ENCODE results near the gene GRAMD1B.
A peak's percentile ranks its signal among the peaks of the same experiment; 100 is the strongest.

Gene GRAMD1B

DNA sequence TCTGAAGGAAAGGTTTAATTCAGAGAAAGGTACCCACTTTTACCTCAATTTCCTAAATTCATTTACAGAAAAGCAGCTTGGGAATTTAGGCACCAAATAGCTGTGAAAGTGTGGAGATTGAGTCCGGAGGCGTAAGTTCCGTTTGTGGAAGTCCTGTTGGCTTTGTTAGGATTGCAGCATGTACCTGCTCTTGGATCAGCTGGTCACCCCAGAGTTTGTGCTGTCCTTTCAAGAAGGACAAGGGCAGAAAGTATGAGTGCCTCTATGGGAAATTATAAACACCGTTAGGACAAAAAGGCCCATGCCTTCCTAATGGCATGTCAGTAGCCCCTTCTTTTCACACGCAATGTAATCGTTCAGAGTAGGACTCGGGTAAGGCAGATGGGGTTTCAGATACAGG is 126.6 kb downstream of the GRAMD1B start:
- TF ChIP-seq, protein P1, sequence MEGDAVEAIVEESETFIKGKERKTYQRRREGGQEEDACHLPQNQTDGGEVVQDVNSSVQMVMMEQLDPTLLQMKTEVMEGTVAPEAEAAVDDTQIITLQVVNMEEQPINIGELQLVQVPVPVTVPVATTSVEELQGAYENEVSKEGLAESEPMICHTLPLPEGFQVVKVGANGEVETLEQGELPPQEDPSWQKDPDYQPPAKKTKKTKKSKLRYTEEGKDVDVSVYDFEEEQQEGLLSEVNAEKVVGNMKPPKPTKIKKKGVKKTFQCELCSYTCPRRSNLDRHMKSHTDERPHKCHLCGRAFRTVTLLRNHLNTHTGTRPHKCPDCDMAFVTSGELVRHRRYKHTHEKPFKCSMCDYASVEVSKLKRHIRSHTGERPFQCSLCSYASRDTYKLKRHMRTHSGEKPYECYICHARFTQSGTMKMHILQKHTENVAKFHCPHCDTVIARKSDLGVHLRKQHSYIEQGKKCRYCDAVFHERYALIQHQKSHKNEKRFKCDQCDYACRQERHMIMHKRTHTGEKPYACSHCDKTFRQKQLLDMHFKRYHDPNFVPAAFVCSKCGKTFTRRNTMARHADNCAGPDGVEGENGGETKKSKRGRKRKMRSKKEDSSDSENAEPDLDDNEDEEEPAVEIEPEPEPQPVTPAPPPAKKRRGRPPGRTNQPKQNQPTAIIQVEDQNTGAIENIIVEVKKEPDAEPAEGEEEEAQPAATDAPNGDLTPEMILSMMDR (IDR thresholded peaks at IDR 0.05; ENCODE audit: insufficient read depth, low read depth, low read length, missing control alignments): no peak
- DNase-seq (ENCODE audit: low read depth): no peak
- H3K4me3 ChIP-seq (ENCODE audit: low read length): no peak overlapping the region

DNA sequence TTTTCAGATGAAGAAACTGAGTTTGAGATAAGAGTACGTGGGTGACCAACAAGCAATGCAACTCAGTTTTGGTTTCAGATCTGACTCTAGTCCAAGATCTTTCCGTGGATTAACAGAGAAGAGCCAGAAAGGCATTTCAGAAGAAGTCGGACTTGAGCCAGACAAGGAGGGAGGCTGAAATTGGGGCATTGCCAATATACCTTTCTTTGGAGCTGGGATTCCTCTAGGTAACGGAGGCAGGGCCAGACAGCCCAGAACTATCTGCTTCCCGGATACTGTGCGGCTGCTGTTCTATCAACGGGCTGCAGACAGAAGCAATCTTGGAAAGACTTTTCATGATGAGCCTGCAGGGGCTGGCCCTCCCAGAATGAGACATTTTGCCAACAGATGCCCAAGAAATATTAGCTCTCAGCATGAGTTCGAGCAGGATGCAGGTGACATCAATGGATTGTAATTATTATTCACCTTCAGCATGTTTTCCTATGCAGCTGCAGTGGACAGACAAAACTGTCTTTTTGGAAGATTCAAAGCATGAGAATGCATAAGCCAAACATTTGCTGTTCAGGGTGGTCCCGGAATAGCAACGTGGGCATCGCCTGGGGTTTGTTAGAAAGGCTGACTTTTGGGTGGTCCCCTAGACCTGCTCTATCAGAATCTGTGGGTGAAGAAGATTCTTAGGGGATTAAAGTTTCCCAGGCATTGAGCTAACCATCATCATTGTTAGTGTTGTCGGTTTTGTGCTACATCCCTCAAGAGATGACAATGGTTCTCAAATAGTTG is 128.7 kb downstream of the GRAMD1B start:
- no peak overlapping the region for H3K4me3 ChIP-seq (ENCODE audit: low read length)
- TF ChIP-seq, protein P1 (IDR thresholded peaks at IDR 0.05; ENCODE audit: insufficient read depth, low read depth, low read length, missing control alignments): no peak
- DNase-seq (ENCODE audit: low read depth): no peak

DNA sequence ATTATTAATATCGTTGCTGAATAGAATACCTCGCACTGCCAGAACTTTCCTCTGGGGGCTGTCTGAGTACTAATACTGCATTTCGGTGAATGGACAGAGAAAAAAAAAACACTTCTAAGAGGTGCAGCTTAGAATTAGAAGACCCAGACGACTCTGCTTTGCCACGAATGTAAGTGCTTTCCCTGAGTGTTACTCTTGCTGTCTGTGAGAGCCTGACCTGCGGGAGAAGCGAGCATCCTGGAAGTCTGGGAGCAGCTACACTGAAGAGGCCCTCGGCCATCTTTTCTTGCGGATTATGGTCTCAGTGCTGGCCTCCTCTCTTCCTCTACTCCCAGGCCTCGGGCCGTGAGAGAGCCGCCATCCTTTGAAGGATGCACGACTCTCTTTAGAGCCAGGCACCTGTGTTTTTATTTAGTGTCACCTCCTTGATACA is 129.5 kb downstream of the GRAMD1B start:
- TF ChIP-seq, protein P1 (IDR thresholded peaks at IDR 0.05; ENCODE audit: insufficient read depth, low read depth, low read length, missing control alignments): no peak
- DNase-seq (ENCODE audit: low read depth): no peak
- H3K4me3 ChIP-seq (ENCODE audit: low read length): no peak overlapping the region

DNA sequence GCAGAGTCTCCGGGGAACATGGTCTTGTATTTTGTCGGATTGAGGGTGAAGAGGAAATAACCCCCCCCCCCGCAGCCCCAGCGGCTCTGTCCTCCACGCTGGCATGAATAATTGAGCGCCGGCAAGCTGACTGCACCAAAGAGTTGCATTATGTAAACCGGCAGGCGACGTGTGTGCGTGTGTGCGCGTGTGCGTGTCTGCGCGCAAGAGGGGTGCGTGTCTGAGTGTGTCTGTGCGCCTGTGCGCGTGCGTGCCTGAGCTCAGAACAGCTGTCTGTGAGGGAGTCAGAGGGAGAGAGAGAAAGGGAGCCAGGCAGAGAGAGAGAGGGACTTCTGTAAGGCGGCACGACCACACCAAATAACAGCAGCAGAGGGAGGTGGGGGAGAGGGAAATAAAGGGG is 129.9 kb downstream of the GRAMD1B start:
- peak overlapping the region; percentile 30 for H3K4me3 ChIP-seq (ENCODE audit: low read length)
- peak; percentile 53 for DNase-seq (ENCODE audit: low read depth)
- TF ChIP-seq, protein P1 (IDR thresholded peaks at IDR 0.05; ENCODE audit: insufficient read depth, low read depth, low read length, missing control alignments): no peak

DNA sequence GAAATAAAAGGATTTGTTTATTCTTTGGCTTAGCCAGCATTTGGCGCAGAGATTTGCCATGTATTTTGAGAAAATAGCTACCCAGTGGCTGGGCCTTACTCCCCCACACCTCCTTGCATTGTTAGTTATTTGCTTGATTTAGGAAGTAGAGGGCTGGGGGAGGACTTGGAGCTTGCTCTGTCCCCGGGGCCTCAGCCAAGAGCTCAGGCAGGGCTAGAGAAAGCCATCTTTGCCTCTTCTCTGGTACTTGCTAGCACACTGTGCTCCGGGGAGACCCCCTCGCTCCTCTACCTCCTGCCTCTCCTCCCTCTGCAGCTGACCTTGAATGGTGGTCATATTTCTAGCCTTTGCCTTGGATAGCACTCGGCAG is 131.3 kb downstream of the GRAMD1B start:
- no peak for DNase-seq (ENCODE audit: low read depth)
- H3K4me3 ChIP-seq (ENCODE audit: low read length): no peak overlapping the region
- TF ChIP-seq, protein P1 (IDR thresholded peaks at IDR 0.05; ENCODE audit: insufficient read depth, low read depth, low read length, missing control alignments): no peak

DNA sequence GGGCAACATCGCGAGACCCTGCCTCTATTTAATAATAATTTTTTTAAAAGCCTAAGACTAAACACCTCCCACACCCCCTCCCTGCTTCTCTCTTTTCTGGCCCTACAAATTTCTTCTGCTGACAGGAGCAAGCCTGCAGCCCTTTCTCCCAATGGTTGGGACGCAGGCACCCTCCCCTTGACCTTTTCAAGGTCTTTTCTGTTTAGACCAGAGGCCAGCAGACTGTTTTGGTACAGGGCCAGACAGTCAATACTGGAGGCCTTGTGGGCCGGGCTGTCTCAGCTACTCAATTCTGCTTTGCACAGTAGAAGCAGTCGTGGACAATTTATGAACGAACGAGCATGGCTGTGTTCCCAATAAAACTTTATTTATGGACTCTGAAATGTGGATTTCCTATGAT is 132.1 kb downstream of the GRAMD1B start:
- TF ChIP-seq, protein P1 (IDR thresholded peaks at IDR 0.05; ENCODE audit: insufficient read depth, low read depth, low read length, missing control alignments): no peak
- DNase-seq (ENCODE audit: low read depth): no peak
- no peak overlapping the region for H3K4me3 ChIP-seq (ENCODE audit: low read length)

DNA sequence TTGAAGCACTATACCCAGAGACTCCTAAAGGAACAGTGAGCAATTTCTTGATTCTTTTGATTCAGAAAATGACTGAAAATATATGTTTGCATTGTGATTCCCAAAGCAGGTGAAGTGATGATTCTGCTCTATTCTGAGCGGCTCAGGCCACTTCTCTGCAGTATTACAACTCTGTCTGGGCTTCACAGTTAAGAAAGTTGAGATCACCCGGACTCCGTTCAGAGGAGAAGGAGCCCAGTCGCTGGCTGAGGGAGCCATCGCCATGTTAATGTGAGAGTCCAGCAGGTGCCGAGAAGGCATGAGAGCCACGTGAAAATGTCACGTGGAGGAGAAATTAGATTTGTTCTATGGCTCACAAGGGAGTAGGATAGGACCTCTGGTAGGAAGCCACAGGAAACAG is 132.8 kb downstream of the GRAMD1B start:
- DNase-seq (ENCODE audit: low read depth): no peak
- H3K4me3 ChIP-seq (ENCODE audit: low read length): no peak overlapping the region
- TF ChIP-seq, protein P1 (IDR thresholded peaks at IDR 0.05; ENCODE audit: insufficient read depth, low read depth, low read length, missing control alignments): no peak

Measured in epithelial cell of esophagus (primary cell).